Sigmoid colon (tissue), 4 donors: ENCODE measurements around the gene TSPAN13.

ENCODE experiments used
- POLR2AphosphoS5 ChIP-seq, 4 donors: sonication (generic); formaldehyde crosslinking; IDR thresholded peaks; one replicate each; pipeline ENCODE4 v1.6.1; 2017; ENCODE audit warnings: antibody characterized with exemption in 4 of 4
- TF ChIP-seq, protein P1 (sequence below), 4 experiments: fragments of 450-650 bp in 3 of 4; fragments of 200-600 bp in 1 of 4; IDR thresholded peaks; one replicate each; pipeline ENCODE4 v1.5.1; 2016 to 2019; ENCODE audit warnings: antibody characterized with exemption in 4 of 4, mild to moderate bottlenecking in 3 of 4, moderate library complexity in 2 of 4

- TF ChIP-seq, protein P1, sequence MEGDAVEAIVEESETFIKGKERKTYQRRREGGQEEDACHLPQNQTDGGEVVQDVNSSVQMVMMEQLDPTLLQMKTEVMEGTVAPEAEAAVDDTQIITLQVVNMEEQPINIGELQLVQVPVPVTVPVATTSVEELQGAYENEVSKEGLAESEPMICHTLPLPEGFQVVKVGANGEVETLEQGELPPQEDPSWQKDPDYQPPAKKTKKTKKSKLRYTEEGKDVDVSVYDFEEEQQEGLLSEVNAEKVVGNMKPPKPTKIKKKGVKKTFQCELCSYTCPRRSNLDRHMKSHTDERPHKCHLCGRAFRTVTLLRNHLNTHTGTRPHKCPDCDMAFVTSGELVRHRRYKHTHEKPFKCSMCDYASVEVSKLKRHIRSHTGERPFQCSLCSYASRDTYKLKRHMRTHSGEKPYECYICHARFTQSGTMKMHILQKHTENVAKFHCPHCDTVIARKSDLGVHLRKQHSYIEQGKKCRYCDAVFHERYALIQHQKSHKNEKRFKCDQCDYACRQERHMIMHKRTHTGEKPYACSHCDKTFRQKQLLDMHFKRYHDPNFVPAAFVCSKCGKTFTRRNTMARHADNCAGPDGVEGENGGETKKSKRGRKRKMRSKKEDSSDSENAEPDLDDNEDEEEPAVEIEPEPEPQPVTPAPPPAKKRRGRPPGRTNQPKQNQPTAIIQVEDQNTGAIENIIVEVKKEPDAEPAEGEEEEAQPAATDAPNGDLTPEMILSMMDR (IDR thresholded peaks at IDR 0.05), result no peak
- TF ChIP-seq POLR2AphosphoS5 (IDR thresholded peaks at IDR 0.05), result no peak
Observed at GRCh38 chr7:16715928-16716327, 37.6 kb upstream of the TSPAN13 start.
